Measurements from ENCODE around the gene FEN1. TPM values are rescaled to one million over a fixed set of nuclear protein-coding genes. Genes with fewer than 3 reads are reported as not detected.

Gene FEN1
- total RNA-seq, 1 donor from 2014 or later: 15.2 TPM

DNA sequence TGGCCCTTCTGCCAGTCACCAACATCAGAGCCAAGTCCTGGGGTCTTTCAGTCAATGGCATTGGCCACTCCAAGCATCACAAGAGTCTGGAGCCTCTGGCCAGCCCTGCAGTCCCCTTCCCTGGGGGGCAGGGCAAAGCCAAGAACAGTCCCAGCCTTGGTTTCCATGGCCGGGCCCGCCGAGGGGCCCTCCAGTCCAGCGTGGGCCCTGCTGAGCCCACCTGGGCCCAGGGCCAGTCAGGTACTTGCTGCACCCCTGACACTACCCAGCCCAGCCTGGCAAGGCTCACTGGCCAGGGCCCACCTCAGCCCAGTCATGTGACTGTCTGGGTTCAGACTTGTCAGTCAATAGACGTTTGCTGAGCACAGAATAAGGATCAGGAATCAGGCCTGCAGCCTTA, 11.1 kb upstream of the FEN1 start:
- H3K27ac Mint-ChIP-seq (ENCODE audit: unreplicated experiment): no peak overlapping the region
- H3K9me3 Mint-ChIP-seq (ENCODE audit: unreplicated experiment): peaks cover 3% of the 10 kb centered on the region
- H3K4me1 Mint-ChIP-seq (ENCODE audit: low read depth, unreplicated experiment): peaks cover 3% of the 10 kb centered on the region
- H3K27me3 Mint-ChIP-seq (ENCODE audit: unreplicated experiment): peaks cover 2% of the 10 kb centered on the region
- DNase-seq: no peak
- H3K4me3 Mint-ChIP-seq (ENCODE audit: unreplicated experiment): no peak overlapping the region
- TF ChIP-seq, protein P1, sequence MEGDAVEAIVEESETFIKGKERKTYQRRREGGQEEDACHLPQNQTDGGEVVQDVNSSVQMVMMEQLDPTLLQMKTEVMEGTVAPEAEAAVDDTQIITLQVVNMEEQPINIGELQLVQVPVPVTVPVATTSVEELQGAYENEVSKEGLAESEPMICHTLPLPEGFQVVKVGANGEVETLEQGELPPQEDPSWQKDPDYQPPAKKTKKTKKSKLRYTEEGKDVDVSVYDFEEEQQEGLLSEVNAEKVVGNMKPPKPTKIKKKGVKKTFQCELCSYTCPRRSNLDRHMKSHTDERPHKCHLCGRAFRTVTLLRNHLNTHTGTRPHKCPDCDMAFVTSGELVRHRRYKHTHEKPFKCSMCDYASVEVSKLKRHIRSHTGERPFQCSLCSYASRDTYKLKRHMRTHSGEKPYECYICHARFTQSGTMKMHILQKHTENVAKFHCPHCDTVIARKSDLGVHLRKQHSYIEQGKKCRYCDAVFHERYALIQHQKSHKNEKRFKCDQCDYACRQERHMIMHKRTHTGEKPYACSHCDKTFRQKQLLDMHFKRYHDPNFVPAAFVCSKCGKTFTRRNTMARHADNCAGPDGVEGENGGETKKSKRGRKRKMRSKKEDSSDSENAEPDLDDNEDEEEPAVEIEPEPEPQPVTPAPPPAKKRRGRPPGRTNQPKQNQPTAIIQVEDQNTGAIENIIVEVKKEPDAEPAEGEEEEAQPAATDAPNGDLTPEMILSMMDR (IDR thresholded peaks at IDR 0.05; ENCODE audit: partially characterized antibody, unreplicated experiment): no peak
- peaks cover 7% of the 10 kb centered on the region for H3K36me3 Mint-ChIP-seq (ENCODE audit: unreplicated experiment)

DNA sequence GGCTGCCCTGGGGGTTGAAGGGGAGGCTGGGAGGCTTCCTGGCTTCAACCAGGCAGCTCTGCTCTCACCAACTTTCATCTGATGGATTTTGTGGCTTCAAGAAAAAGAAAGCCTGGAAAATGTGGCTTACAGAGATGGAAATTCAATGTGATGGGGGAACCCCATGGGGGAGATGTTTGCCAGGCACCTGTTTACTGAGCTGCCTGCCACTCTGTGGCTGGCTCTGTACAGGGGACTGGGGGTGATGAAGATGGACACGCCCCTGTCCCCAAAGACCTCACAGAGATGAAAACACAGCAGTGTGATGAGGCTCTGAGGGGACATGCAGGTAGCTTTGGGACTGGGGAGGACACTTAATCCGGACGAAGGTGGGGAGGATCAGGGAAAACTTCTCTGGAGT, 10.4 kb upstream of the FEN1 start:
- no peak for DNase-seq
- Mint-ChIP-seq H3K4me1 (ENCODE audit: low read depth, unreplicated experiment) (peaks cover 3% of the 10 kb centered on the region), H3K36me3 (ENCODE audit: unreplicated experiment) (peaks cover 7% of the 10 kb centered on the region), H3K27ac (ENCODE audit: unreplicated experiment) (no peak overlapping the region), H3K4me3 (ENCODE audit: unreplicated experiment) (no peak overlapping the region), H3K9me3 (ENCODE audit: unreplicated experiment) (peaks cover 3% of the 10 kb centered on the region), H3K27me3 (ENCODE audit: unreplicated experiment) (peaks cover 2% of the 10 kb centered on the region)
- TF ChIP-seq, protein P1 (IDR thresholded peaks at IDR 0.05; ENCODE audit: partially characterized antibody, unreplicated experiment): no peak

DNA sequence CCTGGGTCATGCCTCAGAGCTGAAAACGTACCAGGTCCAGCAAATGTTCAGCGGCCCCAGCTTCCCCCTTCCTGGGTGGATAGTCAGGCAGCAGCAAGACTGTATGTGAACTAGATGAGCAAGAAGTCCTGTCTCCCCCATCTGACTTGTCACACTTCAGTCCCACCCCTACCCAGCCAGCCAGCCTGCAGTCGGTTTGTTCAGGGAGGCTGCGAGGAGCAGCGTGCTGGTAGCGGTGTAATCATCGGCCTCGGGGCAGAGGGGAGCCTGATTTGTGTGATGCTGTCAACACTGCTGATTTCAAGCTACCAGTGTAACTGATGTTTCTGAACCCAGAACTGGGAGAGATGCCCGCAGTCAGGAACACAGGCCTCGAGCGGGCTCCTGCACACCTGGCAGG, 9.9 kb upstream of the FEN1 start:
- H3K4me3 Mint-ChIP-seq (ENCODE audit: unreplicated experiment): no peak overlapping the region
- H3K9me3 Mint-ChIP-seq (ENCODE audit: unreplicated experiment): peaks cover 2% of the 10 kb centered on the region
- TF ChIP-seq, protein P1 (IDR thresholded peaks at IDR 0.05; ENCODE audit: partially characterized antibody, unreplicated experiment): no peak
- DNase-seq: no peak
- no peak overlapping the region for H3K27ac Mint-ChIP-seq (ENCODE audit: unreplicated experiment)
- peaks cover 1% of the 10 kb centered on the region for H3K27me3 Mint-ChIP-seq (ENCODE audit: unreplicated experiment)
- peaks cover 7% of the 10 kb centered on the region for H3K36me3 Mint-ChIP-seq (ENCODE audit: unreplicated experiment)
- H3K4me1 Mint-ChIP-seq (ENCODE audit: low read depth, unreplicated experiment): peaks cover 3% of the 10 kb centered on the region

DNA sequence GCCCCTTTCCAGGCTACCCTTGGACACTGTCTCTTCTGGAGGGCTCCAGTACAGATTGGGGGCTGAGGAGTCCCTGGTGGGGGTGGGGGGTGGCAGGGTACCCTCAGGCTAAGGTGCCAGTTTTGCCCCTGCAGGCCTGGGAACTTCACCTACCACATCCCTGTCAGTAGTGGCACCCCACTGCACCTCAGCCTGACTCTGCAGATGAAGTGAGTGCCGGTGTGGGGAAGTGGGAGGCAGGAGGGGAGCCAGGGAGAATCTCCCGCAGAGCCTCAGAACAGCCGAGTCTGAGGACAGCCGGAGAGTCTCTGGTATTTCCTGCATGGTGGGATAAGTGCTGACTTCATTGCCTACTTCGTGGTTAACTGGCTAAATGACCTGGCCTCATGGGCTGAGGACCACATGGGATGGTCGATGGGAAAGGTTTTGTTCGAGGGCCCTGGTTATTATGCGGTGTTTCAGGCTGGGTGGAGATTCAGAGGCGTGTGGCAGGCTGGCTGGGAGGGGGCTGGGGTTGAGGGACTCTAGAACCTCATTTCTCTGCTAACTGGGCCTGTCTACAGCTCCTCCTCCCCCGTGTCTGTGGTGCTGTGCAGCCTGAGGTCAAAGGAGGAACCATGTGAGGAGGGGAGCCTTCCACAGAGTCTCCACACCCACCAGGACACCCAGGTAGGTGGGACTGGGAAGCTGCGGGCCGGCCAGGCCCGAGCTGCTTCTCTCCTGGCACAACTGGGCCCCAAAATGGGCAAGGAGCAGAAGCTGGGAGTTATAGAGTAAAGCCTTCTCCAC, 8.8 kb upstream of the FEN1 start:
- no peak for DNase-seq
- Mint-ChIP-seq H3K9me3 (ENCODE audit: unreplicated experiment) (no peaks in the 10 kb centered on the region), H3K27me3 (ENCODE audit: unreplicated experiment) (no peaks in the 10 kb centered on the region), H3K36me3 (ENCODE audit: unreplicated experiment) (peaks cover 7% of the 10 kb centered on the region), H3K4me1 (ENCODE audit: low read depth, unreplicated experiment) (peaks cover 3% of the 10 kb centered on the region), H3K27ac (ENCODE audit: unreplicated experiment) (no peak overlapping the region), H3K4me3 (ENCODE audit: unreplicated experiment) (no peak overlapping the region)
- TF ChIP-seq, protein P1 (IDR thresholded peaks at IDR 0.05; ENCODE audit: partially characterized antibody, unreplicated experiment): no peak

DNA sequence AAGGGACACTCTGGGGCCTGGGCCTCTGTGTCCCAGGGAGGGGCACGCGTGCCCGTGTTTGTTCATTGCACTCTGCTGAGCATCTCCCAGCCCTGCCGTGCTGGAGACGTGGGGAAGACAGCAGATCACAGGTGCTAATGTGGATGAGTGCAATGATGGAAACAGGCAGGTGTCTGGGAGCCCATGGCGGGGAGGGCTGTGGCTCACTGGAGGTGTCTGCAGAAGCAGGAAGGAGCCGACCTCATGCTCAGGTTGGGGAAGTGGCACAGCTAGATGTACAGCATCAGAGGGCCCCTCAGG, 8.3 kb upstream of the FEN1 start:
- H3K9me3 Mint-ChIP-seq (ENCODE audit: unreplicated experiment): no peaks in the 10 kb centered on the region
- TF ChIP-seq, protein P1 (IDR thresholded peaks at IDR 0.05; ENCODE audit: partially characterized antibody, unreplicated experiment): no peak
- DNase-seq: no peak
- no peaks in the 10 kb centered on the region for H3K27me3 Mint-ChIP-seq (ENCODE audit: unreplicated experiment)
- H3K4me1 Mint-ChIP-seq (ENCODE audit: low read depth, unreplicated experiment): peaks cover 3% of the 10 kb centered on the region
- peaks cover 7% of the 10 kb centered on the region for H3K36me3 Mint-ChIP-seq (ENCODE audit: unreplicated experiment)
- no peak overlapping the region for H3K4me3 Mint-ChIP-seq (ENCODE audit: unreplicated experiment)
- no peak overlapping the region for H3K27ac Mint-ChIP-seq (ENCODE audit: unreplicated experiment)

Data from glutamatergic neuron (in vitro differentiated cells).